Progenitor cell of endocrine pancreas (in vitro differentiated cells): ENCODE data around the gene TIMM44. TPM values are rescaled to one million over a fixed set of nuclear protein-coding genes. Genes with fewer than 3 reads are reported as not detected.

ENCODE experiments used
- DNase-seq: peaks from one replicate; pipeline ENCODE4 v3.0.0; 2021; ENCODE audit warnings: low spot score; ENCODE audit not compliant: unreplicated experiment
- H3K27ac Mint-ChIP-seq: 2 replicates; pipeline ENCODE4 v1.8.0; 2021; ENCODE audit warnings: mild to moderate bottlenecking, moderate library complexity, mixed read lengths
- H3K27me3 Mint-ChIP-seq: 2 replicates; pipeline ENCODE4 v1.8.0; 2021; ENCODE audit warnings: mixed read lengths
- H3K36me3 Mint-ChIP-seq: 2 replicates; pipeline ENCODE4 v1.8.0; 2022; ENCODE audit warnings: mixed read lengths; ENCODE audit not compliant: insufficient read depth
- H3K4me1 Mint-ChIP-seq: 2 replicates; pipeline ENCODE4 v1.8.0; 2021; ENCODE audit warnings: low read depth, mixed read lengths
- H3K4me3 Mint-ChIP-seq: 2 replicates; pipeline ENCODE4 v1.8.0; 2021; ENCODE audit warnings: low read depth, mild to moderate bottlenecking, moderate library complexity, mixed read lengths
- H3K9me3 Mint-ChIP-seq: 2 replicates; pipeline ENCODE4 v1.8.0; 2021; ENCODE audit warnings: low read depth, mixed read lengths
- total RNA-seq: library from RNA; stranded (reverse); gene quantifications from 2 replicates; pipeline ENCODE4 v1.2.1, GENCODE V29; 2021
- TF ChIP-seq, protein P1 (sequence below): fragments of 200-600 bp; sonication (generic); IDR thresholded peaks from one replicate; pipeline ENCODE4 v1.5.0; 2021; ENCODE audit warnings: antibody characterized with exemption, mild to moderate bottlenecking; ENCODE audit not compliant: unreplicated experiment

The TIMM44 gene
- total RNA-seq, 1 donor from 2014 or later: 75.2 TPM

DNA sequence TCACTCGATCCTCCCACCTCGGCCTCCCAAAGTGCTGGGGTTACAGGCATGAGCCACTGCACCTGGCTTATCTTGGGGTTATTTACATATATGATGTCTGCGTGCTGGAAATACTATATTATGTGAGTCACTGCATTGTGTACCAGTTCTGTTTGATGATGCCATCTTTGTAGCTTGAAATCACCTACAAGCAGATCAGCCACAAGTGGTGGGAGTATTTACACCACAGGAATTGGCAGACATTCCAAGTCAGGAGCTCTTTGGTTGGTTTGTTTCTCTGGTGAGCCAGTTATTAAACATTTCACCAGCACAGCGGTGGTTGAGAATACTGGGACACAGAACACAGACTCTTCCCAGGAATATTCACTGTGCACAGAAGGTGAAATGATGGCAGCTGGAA is 4.5 kb upstream of the TIMM44 start:
- Mint-ChIP-seq H3K4me1 (peaks cover 6% of the 10 kb centered on the region), H3K27ac (no peak overlapping the region), H3K4me3 (no peak overlapping the region), H3K27me3 (no peaks in the 10 kb centered on the region), H3K36me3 (no peaks in the 10 kb centered on the region), H3K9me3 (no peaks in the 10 kb centered on the region)
- DNase-seq: no peak
- TF ChIP-seq, protein P1, sequence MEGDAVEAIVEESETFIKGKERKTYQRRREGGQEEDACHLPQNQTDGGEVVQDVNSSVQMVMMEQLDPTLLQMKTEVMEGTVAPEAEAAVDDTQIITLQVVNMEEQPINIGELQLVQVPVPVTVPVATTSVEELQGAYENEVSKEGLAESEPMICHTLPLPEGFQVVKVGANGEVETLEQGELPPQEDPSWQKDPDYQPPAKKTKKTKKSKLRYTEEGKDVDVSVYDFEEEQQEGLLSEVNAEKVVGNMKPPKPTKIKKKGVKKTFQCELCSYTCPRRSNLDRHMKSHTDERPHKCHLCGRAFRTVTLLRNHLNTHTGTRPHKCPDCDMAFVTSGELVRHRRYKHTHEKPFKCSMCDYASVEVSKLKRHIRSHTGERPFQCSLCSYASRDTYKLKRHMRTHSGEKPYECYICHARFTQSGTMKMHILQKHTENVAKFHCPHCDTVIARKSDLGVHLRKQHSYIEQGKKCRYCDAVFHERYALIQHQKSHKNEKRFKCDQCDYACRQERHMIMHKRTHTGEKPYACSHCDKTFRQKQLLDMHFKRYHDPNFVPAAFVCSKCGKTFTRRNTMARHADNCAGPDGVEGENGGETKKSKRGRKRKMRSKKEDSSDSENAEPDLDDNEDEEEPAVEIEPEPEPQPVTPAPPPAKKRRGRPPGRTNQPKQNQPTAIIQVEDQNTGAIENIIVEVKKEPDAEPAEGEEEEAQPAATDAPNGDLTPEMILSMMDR: no peak

DNA sequence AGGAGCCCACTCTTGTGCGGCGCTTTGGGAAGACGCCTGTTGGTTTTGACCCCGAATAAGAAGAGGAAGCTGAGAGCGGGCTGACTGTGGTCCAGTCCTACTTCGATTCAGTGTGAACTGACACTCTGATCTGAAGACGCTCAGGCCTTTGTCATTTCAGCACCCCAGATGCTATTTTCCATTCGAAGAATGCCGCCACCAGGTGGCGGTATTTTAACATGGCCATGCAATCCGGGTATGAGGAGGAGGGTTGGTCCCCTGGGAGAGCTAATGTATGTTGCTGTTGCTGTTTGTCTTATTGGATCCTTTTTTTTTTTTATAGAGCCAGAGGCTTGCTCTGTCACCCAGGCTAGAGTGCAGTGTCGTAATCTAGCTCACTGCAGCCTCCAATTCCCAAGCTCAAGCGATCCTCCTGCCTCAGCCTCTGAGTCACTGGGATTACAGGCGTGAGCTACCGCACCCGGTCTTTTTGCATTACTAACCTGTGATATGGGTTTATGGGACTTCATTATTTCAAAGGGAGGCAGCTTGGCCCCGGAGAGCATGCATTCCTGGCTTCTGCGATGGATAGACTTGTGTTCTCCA is 803 bp upstream of the TIMM44 start:
- TF ChIP-seq, protein P1: peak; percentile 92
- H3K9me3 Mint-ChIP-seq: no peaks in the 10 kb centered on the region
- peak overlapping the region; percentile 100 for H3K27ac Mint-ChIP-seq
- peaks cover 7% of the 10 kb centered on the region for H3K4me1 Mint-ChIP-seq
- H3K27me3 Mint-ChIP-seq: no peaks in the 10 kb centered on the region
- peak; percentile 71 for DNase-seq
- peaks cover 6% of the 10 kb centered on the region for H3K36me3 Mint-ChIP-seq
- peak overlapping the region; percentile 92 for H3K4me3 Mint-ChIP-seq

DNA sequence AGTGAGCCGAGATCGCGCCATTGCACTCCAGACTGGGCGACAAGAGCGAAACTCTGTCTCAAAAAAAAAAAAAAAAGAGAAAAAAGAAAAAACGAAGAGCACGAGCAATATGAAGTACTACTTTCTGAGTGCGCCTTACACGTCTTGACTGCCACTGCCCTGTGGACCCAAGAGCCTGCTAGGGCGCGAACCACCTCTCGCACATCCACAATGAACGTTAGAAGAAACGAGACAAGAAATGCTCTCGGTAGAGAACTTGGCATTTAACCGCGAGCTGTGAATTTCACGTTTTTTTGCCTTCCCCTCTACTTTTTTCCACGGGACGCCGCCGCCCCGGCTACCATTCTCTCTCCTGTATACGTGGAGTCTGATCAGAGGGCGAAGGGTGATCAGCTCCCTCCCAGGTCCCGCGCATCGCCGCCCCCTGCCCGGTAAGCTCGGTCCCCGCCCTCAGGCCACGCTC is 454 bp downstream of the TIMM44 start:
- TF ChIP-seq, protein P1: no peak
- H3K4me1 Mint-ChIP-seq: peaks cover 7% of the 10 kb centered on the region
- H3K36me3 Mint-ChIP-seq: peaks cover 9% of the 10 kb centered on the region

DNA sequence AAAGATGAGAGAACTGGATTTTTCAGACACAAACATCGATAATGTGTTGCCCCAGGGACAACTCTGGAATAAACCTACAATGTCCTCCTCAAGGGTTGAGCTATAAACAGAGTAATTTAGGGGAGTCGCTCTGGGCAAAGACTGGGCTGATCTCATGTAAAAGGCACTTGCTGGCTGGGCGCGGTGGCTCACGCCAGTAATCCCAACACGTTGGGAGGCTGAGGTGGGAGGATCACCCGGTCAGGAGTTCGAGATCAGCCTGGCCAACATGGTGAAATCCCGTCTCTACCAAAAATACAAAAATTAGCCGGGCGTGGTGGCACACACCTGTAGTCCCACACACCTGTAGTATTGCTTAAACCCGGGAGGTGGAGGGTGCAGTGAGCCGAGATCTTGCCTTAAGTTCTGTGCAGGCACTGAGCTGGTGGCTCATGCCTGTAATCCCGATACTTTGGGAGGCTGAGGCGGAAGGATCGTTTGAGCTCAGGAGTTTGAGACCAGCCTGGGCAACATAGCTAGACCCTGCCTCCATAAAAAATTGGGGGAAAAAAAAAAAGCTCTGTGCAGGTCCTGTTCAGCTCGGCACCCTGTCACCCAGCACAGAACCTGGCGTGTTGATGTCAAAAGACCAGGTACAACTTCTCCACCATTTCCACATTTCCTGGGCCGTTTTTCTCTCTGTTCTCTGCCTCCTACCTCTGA is 1.4 kb downstream of the TIMM44 start:
- peaks cover 7% of the 10 kb centered on the region for H3K4me1 Mint-ChIP-seq
- peak overlapping the region; percentile 69 for H3K27ac Mint-ChIP-seq
- DNase-seq: no peak
- peaks cover 9% of the 10 kb centered on the region for H3K36me3 Mint-ChIP-seq
- peak overlapping the region; percentile 92 for H3K4me3 Mint-ChIP-seq
- no peaks in the 10 kb centered on the region for H3K27me3 Mint-ChIP-seq
- TF ChIP-seq, protein P1: no peak
- H3K9me3 Mint-ChIP-seq: no peaks in the 10 kb centered on the region

More for the DNA sequence above, 454 bp downstream of the TIMM44 start:
- no peaks in the 10 kb centered on the region for H3K9me3 Mint-ChIP-seq
- peak overlapping the region; percentile 100 for H3K27ac Mint-ChIP-seq
- H3K27me3 Mint-ChIP-seq: no peaks in the 10 kb centered on the region
- no peak for DNase-seq
- peak overlapping the region; percentile 92 for H3K4me3 Mint-ChIP-seq

DNA sequence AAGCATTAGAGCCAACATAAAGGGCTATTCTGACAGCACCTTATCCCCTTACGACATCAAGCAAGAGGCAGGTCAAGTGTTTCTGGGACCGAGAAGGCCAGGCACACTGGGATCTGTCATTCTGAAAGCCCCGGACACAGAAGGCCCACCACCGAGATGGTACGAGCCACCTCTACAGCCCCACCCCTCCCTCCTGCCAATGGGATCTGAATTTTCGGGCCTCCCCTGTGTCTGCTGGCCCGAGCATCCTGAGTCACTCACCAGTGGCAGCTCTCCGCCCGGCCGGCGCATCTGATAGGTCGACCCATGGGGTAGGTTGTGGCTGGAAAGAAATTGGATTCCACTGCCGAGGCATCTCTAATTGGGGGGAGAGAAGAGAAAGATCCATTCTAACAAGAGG is 2.6 kb downstream of the TIMM44 start:
- no peaks in the 10 kb centered on the region for H3K9me3 Mint-ChIP-seq
- no peak for DNase-seq
- H3K27me3 Mint-ChIP-seq: no peaks in the 10 kb centered on the region
- peaks cover 9% of the 10 kb centered on the region for H3K36me3 Mint-ChIP-seq
- TF ChIP-seq, protein P1: no peak
- peak overlapping the region; percentile 24 for H3K4me3 Mint-ChIP-seq
- H3K4me1 Mint-ChIP-seq: peaks cover 7% of the 10 kb centered on the region
- H3K27ac Mint-ChIP-seq: no peak overlapping the region
